DLD1 (cell line): ENCODE data around the gene CIRBP.

ENCODE experiments used
- in situ Hi-C: cut with HindIII; loops from 2 replicates; pipeline ENCODE4 v1.10.0; 2017; ENCODE audit warnings: low sequenced_read_pairs

Gene CIRBP

DNA sequence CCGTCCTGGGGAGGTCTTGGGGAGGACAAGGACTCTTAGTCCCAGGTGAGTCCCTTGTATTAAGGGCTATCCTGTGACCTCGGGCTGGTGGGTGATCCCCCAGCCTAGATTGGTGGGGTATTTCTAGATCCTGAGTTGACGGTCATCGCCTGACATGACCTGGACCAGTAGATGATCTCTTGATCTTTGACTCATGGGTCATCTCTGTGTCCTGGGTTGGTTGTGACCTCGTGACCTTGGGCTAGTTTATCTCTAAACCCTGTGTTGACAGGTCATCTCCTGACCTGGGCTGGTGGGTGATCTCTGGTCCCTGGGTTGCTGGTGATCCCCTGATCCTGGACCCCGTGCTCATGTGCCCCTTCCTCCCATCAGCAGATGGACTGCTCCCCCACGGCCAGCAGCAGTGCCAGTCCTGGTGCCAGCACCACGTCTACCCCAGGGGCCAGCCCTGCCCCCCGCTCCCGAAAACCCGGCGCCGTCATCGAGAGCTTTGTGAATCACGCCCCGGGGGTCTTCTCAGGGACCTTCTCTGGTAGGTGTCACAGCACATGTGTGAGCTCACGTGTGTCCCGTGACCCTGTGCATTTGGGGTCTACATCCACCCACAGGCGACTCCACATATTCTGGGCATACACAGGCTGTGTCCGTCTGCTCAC lies 14.5 kb upstream of the CIRBP start:
- in situ Hi-C loops, result no loop called here

DNA sequence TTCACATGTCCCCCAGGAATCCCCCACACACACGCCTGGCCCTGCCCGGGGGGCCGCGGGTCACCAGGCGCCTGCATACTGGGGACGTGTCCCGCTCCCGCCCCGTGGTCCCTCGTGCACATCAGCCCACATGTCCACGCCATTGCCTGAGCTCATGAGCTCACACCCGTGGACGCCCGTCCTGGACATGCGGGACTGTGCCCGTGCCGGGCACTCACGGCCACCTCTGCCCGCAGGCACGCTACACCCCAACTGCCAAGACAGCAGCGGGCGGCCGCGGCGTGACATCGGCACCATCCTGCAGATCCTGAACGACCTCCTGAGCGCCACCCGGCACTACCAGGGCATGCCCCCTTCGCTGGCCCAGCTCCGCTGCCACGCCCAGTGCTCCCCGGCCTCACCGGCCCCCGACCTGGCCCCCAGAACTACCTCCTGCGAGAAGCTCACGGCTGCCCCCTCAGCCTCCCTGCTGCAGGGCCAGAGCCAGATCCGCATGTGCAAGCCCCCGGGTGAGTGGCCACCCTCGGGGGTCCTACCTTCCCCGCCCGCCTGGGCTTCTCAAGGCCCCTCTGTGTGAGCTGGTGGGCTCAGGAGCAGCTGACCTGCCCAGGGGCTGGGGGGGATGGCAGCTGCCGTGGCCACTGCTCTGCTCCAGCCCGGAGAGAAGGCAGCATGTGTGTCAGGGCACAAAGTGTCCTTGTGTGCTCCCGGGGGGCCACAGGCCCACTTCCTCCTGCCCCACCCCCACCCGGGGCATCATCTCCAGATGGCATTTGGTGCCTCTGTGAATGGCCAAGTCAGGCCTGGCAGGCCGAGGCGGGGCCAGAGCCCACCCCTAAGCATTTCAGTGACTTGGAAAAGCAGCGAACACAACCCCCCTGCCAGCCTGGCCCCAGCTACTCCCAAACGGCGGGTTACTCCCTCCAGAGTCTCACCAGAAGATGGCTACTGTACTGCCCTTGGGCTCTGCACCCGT lies 13.7 kb upstream of the CIRBP start:
- in situ Hi-C loops, result no loop called here

DNA sequence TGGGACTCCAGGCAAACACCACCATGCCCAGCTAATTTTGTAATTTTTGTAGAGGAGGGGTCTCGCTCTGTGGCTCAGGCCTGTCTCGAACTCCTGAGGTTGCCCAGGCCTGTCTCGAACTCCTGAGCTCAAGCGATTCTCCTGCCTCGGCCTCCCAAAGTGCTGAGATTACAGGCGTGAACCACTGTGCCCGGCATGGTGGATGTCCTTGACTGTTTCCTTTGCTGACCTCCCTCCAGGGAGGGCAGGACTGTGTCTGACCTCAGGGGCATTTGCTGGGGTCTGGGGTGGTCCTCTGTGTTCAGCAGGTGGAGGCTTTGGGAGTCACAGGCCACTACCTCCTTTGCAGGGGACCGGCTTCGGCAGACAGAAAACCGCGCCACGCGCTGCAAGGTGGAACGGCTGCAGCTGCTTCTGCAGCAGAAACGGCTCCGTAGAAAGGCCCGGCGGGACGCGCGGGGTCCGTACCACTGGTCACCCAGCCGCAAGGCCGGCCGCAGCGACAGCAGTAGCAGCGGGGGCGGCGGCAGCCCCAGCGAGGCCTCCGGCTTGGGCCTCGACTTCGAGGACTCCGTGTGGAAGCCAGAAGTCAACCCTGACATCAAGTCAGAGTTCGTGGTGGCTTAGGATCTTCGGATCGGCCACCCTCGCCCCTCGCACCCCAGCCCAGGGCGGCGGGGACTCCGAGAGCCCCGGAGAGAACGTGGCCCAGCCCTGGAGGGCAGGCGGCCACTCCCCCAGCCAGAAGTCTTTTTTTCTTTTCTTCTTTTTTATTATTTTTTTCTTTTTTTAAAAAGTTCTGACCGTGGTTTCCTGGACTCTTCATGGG lies 12.3 kb upstream of the CIRBP start:
- in situ Hi-C loops, result no loop called here

DNA sequence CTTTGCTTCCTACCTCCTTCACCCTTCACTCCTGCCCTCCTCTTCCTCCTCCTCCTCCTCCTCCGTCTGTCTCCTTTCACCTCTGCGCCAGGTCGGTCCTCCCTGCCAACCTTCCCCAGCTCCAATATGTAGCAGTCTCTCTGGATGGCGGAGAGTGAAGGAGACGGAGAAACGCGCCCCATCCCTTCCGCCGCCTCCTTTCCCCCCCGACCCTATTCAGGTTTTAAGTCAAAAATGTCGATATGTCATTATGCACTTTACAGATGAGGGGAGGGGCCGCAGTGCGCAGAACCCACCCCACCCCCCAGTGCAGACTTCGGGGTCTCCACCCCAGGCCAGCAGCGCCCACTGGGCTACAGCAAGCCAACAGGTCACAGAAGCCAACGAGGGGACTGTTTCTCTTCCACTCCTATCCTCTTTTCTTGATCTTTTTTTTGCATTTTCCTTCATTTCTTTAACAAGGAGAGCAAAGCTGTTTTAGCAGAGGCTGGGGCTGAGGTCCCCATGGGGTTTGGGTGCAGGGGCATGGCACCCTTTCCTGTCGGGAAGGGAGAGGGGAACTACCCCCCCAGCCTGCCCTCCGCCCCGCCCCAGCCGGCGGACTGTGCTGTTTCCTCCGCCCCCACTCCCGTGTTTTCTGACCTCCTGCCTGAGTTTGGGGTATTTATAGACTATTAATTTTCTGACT lies 11.5 kb upstream of the CIRBP start:
- in situ Hi-C loops, result no loop called here

DNA sequence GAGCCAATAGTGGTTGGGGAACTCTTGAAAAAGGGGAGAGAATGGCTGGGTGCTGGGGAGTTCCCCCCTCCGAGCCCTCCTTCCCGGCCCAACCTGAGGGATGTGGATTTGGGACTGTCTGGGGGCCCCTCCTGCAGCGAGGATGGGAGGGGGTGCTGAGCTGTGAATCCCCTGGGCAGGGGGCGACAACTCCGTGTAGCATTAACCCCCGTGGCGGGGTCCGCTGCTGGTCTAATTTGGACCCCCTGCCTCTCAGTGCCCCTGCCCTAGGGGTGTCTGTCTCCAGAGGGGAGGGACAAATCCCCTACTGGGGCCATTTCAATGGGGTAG lies 11.0 kb upstream of the CIRBP start:
- in situ Hi-C loops, result no loop called here

DNA sequence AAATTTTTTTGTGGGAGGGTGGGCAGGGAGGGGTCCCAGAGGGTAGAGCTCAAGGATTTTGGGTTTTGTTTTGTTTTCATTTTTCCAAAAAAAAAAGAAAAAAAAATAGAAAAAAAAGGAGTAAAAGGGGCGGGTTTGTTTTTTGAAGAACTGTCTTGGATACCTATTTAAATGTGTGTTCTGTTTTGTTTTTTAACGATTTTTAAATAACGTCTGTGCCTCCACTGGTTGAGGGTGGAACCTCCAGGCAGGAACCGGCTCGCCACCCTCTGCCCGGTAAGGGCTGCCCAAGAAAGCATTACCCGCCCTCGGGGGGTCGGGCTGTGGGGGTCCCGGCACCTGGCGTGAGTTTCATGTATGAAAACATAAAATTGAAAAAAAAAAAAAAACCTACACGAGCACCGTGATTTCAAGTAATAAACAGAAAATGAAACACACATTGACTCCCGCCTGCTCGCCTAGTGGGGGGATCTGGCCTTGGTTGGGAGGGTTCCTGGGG lies 10.4 kb upstream of the CIRBP start:
- in situ Hi-C loops, result no loop called here

DNA sequence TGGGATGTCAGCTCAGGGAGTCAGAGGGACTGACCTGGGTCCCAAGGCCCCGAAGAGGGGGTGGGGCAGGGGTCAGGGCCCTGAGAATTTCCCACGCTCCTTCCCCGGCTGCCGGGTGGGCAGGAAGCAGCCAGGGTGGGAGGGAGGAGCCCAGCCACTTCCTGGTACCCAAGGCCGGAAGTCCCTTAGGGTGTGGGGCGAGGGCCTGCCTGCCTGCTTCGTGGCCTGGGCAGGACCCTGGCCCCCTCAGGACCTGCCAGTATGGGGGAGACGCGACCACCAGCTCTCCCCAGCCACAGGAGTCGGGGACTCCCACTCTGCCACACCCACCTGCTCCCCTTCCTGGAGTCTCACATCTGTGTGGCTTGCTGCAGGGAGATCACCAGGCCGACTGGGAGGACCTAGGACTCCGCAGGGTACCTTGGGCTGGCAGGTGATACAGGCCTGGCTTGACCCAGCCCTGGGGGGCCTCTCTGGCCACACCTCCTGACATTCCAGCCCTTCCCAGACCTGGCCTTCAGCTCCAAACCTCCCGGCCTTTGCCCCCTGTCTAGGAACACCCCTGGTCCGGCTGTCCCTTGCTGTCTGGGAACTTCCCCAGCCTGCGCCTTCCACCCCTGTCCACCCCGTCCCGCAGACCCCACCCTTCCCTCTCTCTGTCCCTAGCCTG lies 9.8 kb upstream of the CIRBP start:
- in situ Hi-C loops, result no loop called here

DNA sequence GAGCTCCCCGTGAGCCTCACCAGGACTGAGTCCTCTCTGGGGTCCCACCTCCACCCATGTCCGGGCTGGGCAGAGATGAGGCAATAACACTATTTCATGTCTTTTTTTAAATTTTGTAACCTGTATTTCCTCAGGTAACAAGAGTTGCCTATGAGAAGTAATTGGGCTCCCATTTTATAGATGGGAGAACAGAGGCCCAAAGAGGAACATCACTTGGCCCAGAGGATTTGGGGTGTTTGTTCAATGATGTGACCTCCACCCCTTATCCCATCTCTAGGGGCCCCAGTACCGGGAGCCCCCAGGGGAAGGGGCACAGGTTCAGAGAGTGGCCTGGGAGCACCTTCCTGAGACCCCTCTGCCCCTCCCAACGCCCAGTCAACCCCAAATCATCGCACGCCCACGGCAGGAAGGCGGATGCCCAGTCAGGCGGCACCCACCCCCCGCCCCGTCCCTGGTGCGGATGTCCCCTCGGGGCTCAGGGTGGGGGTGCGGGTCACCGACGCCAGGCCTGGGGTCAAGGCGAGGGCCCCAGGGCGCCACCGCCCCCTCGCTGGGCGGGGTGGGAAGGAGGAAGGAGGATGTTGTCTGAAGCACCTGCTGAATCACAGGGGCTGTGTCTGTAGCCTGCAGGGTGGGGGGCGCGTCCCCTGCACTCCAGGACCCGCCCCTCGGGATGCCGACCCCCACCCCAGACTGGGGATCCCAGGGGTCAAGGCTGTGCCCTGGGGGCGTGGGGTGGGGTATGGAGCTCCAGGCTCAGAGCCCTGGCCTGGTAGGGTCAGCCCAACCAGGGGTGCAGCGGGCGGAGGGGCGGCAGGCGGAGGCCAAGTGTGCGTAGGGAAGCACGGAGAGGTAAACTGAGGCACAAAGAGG lies 9.0 kb upstream of the CIRBP start:
- in situ Hi-C loops, result no loop called here

DNA sequence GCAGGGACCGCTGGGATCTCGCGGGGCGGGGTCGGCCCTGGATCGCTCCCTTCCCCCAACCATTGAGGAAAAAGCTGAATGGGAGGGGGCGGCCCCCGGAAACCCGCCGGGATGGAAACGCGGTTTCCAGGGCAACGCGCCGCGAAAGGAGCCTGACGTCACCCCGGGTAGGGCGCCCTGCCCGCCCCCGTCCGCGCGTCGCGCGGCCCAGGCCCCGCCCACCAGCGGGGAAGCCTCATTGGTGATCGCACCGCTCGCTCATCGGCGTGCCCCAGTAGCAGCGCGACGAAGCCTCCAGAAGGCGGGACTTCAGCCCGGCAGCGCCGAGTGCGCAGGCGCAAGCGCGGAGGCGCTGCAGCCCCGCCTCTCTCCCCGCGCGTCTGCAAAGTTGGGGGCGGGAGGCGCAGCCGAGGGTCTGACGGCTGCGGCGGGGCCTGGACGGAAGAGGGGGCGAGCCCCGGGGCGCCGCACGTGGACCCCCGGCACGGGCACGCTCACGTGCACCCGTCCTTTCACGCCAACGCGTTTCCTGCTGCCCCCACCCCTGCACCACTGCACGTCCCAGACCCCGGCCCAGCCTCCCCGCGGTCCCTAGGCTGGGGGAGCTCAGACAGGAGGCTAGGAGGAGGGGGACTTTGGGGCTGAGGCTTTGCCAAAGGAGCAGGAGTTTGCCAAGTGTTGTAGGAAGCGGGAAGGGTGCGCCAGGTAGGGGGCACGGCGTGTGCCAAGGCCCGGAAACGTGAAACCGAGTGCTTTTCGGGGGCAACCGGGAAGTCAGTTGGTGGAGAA lies 8.2 kb upstream of the CIRBP start:
- in situ Hi-C loops, result no loop called here

DNA sequence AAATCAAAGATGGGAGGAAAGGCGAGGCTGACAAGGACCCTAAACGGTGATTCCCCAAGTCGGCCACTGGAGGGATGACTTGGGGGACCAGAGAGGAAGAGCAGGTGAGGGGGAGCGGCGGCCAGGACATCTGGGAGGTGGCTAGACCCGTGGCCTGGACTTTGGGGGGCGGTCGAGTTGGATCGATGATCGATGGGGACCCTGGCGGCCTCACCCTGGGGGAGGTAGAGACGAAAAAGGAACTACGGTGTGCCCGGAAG lies 7.7 kb upstream of the CIRBP start:
- in situ Hi-C loops, result no loop called here

DNA sequence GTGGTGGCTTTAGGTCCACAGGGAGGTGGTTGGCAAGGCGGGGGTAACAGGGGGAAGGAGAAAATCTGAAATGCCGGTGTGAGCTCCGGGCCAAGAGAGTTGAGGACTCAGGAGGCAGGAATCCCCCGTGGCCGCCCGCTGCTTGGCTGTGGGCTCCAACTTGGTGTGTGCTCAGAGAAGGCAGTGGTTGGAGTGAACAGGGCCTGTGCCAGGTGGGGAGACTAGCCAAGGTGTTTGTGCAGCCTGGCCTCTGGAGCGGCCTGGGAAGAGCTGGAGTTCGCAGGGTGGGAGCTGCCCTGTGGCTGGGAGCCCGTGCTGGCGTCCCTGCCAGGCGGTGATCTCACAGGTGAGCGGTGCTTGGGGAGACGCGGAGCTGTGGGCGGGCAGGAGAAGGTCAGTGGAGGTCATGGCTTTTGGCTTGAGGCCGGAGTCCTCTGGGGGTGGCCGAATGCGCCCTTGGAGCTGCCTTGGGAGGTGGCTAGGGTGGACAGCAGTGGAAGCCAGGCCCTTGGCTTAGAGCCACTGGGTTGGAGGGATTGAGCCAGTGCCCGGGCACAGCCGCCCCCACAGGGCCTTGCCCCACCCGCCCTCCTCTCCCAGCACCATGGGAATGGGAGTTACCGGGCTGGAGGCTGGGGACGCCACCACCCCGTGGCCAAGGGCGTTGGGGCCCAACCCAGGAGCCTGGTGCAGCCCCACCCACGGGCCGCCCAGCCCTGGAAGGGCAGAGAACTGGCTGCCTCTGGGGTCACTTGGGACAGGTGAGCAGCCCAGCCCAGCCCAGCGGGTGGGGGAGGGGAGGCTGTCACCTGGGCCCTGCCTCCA lies 7.1 kb upstream of the CIRBP start:
- in situ Hi-C loops, result no loop called here

DNA sequence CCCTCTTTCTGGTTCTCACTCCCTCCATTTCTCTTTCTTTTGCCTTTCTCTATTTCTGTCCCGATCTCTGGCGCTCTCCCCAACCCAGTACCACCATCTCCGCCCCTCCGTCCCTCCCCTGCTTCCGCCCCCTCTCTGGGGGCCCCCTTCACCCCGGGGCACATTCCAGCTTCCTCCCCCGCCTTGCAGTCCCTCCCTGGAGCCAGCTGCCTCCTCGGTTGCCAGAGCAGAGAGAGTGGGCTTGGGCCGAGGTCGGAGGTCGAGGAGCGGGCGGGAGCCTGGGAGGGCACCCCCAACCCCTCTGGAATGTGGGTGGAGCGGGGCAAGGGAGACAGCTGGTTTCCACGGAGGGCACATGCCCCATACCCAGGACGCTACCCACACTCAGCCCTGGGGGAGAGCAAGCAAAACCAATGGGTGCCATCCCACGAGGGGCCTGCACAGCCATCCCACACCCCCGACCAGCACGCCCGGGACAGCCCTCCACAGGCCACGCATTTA lies 6.5 kb upstream of the CIRBP start:
- in situ Hi-C loops, result no loop called here

DNA sequence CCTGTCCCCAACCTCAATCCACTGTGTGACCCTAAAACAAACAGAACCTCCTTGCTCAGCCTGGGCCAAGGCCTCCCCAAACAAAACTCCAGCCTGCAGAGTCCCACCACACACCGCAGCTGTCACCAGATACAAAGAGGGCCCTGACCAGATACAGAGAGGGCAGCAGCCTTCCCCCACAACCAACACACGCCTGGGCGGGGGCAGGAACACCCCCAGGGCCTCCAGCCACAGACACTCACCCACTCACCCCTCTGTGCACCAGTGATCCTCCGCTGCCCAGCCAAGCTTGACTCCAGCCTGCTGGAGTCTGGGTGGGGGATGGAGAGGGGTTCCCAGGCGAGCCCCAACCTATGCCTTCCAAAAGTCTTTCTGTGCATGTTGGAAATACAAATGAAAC lies 5.9 kb upstream of the CIRBP start:
- in situ Hi-C loops, result no loop called here

DNA sequence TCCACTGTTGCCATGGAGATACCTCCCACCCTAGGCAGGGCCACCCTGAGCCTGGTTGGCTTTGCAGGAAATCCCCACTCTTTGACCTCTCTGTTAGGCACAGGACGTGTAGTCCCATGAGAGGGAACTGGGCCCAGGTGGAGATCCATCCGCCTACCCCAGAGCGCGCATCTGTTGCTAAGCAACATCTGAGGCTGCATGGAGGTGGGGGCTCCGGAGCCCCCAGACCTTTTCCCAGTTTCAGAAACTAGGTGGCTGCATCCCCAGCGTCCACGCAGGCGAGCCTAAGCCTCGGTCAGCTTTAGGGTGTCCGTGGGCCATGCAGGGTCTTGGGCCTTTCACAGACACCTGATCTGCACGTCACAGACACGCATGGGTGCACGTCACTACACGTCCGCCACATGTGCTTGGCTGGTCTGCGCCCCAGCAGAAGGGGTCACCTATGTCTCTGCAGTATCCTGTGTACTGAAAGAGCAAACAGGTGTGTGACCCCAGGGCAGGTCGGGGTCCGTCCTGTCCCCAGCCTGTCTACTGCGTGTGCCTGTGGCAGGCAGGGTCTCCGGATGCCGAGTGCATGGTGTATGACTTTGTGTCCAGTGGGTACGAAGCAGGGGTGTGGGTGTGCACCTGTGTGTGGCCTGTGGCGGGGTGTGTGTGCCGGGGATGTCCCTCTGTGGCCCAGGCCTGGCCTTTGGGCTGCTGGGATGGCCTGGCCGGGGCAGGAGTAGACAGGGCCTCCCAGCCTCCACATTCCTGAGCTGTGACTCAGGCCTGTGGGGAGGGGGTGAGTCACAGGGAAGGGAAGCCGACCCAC lies 4.1 kb upstream of the CIRBP start:
- in situ Hi-C loops, result no loop called here

DNA sequence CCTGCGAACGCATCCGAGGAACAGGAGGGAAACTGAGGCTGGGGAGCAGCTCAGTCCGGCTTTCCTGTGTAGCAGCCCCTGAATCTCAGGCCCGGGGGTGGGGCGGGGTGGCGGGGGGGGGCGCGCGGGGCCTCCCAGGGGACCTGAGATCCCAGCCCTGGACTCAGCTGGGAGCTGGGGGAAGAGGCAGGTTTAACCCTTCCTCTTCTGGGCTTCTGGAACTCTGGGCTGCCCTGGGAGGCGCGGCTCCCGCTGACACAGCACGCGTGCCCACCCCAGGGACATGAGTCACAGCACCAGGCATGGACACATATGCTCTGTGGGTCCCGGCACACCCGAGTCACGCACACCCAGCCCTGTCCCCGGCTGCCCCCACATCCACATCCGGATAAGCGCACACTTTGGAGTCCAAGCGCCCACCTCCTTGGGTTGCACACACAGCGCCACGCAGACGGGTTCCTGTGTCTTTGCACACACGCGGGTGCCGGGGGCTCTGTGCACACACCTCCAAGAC lies 3.5 kb upstream of the CIRBP start:
- in situ Hi-C loops, result no loop called here

DNA sequence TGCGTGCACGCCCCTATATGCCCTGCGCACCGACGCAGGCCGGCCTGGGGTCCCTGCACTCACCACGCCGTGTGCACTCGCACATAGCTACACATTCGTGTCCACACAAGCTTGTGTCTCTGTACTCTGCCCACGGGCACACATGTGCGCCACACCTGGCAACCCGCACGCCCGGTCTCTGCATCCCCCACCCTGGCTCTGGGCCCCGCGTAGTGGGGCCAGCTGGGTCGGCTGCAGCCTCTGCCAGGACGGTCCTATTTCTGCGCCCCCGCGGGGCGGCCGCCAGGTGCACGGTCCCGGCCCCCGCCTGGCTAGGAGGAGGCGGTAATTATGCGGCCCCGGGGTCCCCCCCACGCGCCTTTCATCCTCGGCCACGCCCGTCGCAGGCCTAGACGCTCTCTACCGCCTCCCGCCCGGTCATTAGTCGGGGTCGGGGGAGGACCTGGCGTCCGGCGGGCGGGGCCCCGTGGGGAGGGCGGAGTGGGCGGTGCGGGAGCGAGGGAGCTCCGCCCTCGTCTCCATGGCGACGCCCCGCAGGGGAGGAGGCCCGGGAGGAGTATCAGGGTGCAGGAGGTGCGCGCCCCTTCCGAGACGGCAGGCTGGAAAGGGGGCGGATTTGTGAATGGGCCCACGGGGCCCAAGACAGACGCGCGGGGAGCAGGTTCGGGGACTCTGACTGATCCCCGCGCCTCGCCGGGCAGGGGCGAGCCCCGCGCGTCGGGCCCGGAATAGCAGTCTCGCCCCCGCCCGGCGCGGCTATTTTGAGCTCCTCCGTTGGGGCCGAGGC lies 2.8 kb upstream of the CIRBP start:
- in situ Hi-C loops, result no loop called here
